NCI-H2227 (cell line): ENCODE measurements around the gene CBL.
A peak's percentile ranks its signal among the peaks of the same experiment; 100 is the strongest.
"Not testable (repeated sequence)": the region's sequence is repeated elsewhere in the genome, so short reads cannot be mapped to it uniquely, and the experiment has no call there.

Experiments used
- DNase-seq: peaks from one replicate; lab custom pipeline; 2025; ENCODE audit not compliant: unreplicated experiment; lab: John Stamatoyannopoulos, UW

CBL gene

DNA sequence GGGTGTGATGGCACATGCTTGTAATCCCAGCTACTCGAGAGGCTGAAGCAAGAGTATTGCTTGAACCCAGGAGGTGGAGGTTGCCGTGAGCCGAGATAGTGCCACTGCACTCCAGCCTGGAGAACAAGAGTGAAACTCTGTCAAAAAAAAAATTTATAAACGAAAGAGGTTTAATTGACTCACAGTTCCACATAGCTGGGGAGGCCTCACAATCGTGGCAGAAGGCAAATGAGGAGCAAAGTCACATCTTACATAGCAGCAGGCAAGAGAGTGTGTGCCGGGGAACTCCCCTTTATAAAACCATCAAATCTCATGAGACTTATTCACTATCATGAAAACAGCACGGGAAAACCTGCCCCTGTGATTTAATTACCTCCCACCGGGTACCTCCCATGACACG, 21.7 kb upstream of the CBL start:
- not testable (repeated sequence) for DNase-seq

DNA sequence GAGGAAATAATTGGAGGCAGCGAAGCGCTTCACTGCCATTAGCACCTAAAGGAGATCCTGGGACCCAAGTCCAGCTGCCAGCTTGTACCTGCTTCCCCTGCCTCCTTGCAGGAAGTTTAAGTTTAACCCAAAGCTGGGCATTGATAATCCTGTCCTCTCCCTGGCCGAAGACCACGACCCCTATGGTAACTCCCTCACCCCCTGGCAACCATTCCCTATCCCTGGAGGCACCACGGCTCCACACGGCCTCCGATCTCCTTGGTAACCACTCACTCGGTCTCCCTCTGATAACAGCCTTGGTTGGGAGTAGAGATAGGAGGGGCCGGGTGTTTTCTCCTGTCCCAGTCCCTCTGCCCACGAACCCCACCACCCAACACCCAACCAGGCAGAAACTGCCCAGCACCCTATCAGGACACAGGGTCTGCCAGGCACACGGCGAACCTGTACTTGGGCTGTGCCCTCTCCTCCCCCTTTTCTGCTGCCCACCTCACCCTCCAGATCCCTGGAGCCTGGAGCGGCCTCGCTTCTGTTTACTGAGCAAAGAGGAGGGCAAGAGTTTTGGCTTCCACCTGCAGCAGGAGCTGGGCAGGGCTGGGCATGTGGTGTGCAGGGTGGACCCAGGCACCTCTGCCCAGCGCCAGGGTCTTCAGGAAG, 20.0 kb upstream of the CBL start:
- DNase-seq, result no peak

DNA sequence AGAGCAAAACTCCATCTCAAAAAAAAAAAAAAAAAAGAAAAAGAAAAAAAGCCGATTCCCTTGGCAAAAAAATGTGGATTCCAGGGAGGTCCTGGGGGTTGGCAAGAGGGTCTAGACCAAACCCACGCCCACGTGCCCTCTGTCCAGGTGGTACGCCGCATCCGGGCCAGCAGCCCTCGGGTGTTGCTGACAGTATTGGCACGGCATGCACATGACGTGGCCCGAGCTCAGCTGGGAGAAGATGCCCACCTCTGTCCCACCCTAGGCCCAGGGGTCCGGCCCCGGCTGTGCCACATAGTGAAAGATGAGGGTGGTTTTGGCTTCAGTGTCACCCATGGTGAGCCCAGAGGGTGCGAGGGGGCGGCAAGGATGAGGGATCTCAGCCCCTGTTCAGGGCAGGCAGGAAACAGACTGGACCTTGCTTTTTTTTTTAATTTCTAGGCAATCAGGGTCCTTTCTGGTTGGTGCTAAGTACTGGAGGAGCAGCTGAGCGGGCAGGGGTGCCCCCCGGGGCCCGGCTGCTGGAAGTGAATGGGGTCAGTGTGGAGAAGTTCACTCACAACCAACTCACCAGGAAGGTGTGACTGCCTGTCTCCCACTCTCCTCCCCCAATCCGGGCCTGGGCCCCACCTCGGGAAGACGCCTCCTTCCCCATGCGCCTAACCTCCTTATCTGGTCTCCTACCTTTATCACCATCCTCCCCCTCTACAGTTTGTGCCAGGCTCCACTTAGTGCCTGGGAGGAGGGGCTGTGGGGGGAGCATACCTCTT, 18.8 kb upstream of the CBL start:
- DNase-seq, result no peak

DNA sequence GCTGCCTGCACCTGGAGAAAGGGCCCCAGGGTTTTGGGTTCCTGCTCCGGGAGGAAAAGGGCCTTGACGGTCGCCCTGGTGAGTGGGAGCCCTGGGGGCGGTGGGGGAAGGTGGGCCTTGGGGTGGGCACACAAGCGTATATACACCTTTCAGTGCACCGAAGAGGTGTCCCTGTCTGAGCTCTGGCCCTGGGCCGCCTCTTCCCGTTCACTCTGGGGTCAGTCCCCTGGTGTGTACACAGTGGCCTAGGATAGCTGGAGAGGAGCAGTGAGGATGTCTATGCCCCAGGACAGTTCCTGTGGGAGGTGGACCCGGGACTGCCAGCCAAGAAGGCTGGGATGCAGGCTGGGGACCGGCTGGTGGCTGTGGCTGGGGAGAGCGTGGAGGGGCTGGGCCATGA, 18.1 kb upstream of the CBL start:
- DNase-seq, result no peak

DNA sequence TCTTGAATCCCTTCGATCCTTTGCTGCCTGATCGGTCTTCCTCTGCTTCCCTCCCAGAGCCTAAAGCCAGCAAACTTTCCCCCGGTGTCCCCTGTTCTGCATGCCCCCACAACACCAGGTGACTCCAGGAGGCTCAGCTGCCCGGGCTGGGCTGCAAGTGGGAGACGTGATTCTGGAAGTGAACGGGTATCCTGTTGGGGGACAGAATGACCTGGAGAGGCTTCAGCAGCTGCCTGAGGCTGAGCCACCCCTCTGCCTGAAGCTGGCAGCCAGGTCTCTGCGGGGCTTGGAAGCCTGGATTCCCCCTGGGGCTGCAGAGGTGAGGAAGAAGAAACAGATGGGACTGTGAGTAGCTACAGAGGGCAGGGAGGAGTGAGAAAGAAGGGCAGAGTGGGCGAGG, 17.3 kb upstream of the CBL start:
- DNase-seq, result no peak

DNA sequence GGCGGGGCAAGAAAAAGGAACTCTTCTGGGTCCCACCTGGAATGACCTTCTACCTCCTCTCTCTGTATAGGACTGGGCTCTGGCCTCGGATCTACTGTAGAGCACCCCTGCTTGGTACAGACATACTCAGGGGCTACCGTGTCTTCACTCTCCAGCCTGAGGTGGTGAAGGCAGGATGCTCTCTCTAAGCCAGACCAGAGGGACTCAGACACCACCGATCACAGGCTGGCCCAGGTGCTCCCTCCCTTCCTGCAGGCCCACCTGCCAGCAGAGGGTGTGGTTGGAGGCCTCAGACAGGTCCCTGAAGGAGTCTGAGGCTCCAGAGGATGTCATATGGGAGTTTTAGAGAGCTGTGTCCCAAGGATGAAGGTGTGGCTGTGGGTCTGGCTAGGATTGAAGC, 16.7 kb upstream of the CBL start:
- no peak for DNase-seq

DNA sequence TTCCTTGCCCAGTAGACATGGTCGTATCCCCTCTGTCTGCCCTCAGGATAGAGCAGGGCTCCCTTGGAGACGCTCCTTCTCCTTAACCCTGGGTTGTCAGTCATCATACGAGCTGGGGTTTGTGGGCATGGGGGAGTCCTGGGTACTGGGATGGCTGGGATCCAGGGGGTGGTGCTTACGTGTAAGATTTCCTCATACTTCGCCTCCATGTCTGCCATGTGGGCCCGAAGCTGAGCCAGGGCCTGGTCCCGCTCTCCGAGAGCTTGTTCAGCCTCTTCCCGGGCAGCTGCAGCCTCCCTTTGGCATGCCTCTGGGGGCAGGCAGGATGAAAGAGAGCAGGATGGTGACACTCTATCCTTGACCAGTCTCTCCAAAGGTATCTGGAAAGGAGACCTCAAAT, 15.6 kb upstream of the CBL start:
- no peak for DNase-seq

DNA sequence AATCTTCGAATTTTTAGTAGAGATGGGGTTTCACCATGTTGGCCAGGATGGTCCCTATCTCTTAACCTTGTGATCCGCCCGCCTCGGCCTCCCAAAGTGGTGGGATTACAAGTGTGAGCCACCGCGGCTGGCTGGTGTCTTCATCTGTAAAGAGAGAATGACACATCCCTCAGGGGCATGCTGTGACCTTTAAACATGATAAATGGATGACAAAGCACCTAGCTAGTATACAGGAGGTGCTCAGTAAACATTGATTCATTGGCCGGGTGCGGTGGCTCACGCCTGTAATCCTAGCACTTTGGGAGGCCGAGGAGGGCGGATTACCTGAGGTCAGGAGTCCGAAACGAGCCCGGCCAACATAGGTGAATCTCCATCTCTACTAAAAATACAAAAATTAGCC, 14.9 kb upstream of the CBL start:
- not testable (repeated sequence) for DNase-seq

DNA sequence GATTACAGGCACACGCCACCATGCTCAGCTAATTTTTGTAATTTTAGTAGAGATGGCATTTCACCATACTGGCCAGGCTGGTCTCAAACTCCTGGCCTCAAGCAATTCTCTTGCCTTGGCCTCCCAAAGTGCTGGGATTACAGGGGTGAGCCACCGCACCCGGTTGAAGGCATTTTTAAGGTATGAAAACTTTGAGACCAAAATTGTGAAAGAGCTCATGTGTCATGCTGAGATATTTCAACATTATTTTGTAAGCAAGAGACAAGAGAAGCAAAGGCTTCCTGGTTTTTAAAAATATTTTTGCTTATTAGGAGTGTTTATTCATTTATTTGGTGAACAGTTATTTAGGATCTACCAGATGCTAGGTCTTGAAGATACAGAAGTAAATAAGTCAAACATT, 14.0 kb upstream of the CBL start:
- DNase-seq, result no peak

DNA sequence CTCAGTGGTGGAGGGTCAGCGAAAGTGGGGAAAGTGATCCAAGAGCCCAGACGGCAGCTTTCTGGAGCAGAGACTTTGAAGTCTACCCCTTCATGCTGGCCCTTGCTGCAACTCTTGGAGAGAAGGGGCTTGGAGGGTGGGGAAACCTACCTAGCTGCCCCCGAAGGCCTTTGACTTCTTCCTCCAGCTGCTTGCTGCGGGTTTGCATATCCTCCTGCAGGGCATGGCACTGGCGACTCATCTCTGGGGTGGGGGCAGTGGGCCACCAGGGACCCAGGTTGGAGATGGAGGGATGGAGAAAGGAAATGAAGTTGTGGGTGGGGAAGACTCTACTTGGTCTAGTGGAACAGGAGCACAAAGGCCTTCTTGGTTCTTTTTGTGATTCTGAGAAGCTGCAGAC, 13.1 kb upstream of the CBL start:
- DNase-seq, result no peak

DNA sequence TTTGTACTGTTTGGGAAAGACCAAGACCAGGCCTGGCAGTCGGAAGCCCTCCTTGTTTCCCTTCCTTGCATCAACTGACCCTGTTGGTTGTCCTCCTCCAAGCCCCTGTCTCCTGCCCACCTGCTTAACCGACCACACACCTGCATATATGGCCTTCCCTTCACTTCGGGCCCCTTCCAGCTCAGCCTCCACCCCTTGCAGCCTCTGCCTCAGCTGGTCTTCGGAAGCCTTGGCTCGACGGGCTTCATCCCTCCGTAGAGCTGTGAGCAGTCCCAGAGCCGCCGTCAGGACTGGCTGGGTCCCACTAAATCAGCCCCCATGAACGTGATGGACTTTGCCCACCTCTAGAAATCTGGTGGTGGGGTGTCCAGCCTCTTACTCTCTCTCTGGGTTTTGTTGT, 12.5 kb upstream of the CBL start:
- DNase-seq, result no peak

DNA sequence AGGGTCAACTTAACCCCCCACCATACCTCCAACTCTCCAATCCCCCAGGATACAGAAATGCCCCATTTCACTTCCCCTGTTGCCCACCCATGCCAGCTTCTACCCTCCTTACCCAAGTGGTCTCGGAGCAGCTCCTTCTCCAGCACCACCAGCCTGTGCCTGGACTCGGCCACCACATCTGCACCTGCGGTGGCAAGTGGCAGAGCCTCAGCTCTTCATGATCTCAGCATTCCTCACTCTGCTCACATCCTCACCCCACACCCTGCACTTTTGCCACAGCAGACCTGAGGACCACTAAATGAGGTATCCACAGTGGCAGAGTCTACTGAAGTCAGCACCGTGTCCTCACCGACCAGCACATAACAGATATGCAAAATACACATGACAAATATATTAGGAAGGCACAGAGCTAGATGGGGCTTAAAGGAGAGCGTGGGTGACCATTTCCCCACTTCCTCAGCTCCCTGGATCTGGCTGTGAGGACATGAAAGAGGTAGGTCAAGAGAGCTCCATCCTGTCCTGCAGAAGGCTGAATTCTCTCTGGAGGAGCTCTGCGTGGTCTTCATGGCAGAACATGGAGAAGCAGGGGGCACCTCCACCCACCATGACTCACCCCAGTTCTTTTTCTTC, 11.2 kb upstream of the CBL start:
- DNase-seq, result no peak

DNA sequence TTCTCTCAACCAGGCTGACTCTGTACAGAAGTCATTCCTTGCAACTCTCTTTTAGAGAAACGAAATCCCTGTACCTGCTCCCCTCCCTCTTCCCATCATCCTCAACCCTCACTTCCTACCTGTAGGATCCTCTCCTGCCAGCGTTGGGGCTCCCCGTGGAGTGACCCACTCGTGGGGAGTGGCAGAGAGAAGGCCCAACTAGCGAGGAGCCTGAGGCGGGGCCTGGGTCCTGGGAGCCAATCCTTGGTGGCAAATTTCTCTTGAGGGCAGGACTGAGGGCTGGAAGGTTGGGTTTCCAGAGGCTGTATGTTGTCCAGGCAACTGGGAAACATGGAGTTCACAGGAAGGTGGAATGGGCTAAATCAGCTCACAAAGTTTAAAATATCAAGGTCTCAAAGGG, 10.5 kb upstream of the CBL start:
- peak; percentile 69 for DNase-seq

DNA sequence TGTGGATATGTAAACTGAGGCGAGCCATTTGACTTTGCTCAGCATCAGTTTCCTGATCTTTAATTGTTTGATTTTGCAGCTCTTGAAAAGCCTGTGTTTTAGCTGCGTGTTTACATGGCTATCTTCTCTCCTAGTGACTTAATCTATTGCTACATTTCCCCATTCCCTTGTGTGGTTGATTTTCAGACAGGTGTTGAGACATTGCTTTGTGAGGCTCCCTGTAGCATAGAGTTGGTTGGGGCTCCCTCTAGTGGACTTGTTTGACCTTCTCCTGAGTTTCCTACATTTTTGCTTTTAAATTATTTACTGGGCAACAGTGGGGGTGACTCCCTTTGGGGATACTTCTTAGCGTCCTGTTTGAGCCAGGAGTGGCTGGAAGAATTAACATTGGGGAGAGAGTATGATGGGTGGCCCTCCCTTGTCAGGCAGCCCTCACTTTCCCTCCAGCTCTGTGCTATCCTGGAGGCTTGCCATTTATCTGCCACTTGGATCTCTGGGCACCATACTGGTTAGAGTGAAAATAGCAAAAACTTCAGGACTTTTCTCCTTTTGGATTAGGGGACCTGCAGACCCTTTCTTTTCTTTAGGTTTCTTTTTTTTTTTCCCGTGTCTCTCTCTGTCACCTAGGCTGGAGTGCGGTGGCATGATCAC, 9.2 kb upstream of the CBL start:
- peak; percentile 76 for DNase-seq

DNA sequence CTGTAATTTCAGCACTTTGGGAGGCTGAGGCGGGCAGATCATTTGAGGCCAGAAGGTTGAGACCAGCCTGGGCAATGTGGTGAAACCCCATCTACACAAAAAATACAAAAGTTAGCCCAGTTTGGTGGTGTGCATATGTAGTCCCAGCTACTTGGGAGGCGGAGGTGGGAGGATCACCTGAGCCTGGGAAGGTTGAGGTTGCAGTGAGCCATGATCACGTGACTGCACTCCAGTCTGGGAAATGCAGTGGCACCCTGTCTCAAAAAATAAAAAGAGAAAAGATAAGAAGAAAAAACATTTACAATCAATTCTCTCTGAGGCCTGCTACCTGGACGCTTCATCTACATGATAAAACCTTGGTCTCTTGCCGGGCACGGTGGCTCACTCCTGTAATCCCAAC, 7.2 kb upstream of the CBL start:
- DNase-seq, result no peak

DNA sequence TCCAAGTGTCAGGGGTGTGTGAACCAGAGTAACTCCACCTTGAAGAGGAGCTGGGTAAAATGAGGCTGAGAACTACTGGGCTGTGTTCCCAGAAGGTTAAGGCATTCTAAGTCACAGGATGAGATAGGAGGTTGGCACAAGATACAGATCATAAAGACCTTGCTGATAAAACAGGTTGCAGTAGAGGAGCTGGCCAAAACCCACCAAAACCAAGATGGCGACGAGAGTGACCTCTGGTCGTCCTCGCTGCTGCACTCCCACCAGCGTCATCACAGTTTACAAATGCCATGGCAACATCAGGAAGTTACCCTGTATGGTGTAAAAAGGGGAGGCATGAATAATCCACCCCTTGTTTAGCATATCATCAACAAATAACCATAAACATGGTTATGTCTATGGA, 4.9 kb upstream of the CBL start:
- not testable (repeated sequence) for DNase-seq

DNA sequence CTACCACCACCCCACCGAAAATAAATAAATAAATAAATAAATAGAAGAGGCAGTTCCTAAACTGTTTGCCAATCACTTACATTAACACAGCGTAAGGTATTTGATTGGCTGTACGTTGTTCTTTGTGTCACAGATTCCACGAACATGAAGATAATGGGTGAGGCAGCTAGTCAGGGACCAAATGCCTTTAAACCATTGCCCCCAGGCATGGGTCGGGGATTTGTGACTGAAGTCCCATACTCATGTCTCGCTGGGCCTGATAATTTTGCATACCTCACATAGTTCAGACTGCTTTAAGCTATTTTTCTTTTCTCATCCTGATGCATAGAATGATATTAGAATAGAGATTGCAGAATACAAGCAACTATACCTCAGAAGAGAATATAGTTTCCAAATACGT, 3.6 kb upstream of the CBL start:
- no peak for DNase-seq

DNA sequence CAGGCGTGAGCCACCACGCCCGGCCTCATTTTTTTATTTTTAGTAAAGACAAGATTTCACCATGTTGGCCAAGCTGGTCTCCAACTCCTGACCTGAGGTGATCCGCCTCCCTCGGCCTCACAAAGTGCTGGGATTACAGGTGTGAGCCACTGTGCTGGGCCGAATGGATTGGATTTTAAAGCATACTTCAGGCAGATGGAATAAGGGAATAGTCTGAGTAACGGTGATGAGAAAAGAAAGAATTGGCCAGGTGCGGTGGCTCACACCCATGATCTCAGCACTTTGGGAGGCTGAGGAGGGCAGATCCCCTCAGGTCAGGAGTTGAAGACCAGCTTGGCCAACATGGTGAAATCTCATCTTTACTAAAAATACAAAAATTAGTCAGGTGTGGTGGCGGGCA, 2.1 kb upstream of the CBL start:
- no peak for DNase-seq

DNA sequence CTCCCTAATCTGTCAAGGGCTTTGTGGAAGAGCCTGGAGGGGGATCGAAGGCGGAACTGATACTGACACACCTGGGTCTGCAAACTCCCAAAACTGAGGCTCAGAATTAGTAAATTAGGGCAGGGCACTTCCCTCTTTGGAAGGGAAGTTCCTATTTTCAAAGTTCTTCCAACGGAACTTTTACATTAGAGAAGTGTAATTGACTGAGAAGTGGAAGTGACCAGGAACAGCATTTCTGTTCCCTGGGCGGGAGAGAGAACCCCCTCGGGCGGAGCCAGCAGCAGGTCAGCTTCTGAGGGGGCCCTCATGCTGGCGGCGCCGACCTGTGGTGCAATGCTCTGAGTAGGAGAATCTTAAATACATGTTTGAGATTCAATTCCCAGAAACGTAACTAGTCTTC, 1.1 kb upstream of the CBL start:
- no peak for DNase-seq

DNA sequence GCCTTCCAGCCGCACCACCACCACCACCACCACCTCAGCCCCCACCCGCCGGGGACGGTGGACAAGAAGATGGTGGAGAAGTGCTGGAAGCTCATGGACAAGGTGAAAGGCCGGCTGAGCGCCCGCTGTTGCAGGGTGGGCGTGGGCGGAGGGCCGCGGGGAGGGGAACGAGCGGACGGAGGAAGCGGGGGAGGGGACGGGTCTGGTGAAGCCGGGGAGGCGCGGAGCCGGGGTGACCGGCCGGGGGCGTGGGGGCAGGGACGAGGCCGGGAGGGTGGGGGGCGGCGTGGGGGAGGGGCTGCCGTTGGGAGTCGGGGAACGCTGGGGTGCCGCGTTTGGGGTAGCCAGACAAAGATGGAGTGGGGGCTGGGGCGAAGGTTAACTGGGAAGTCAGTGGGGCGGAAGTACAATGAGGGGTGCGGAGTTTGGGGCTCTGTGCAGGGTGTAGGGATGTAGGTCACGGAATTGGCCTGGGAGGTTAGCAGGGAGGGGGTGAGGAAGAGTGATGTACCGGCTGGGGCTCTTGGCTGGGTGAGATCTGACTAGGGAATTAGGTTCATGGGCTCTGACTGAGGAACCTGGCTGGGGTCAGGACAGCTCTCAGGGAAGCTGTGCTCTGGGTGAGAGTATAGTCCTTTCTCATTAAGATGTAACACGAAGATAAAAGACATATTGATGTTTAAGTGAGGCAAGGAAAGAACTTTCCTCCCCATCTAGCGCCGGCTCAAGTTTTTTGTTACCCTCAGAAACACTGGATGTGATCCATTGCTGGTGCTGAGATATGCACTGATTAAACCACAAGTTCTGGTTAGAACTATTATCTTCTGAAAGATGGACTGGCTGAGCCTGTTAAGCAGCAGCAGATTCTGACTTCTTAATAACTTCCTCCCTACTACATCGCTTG, 624 bp downstream of the CBL start:
- peak; percentile 37 for DNase-seq

DNA sequence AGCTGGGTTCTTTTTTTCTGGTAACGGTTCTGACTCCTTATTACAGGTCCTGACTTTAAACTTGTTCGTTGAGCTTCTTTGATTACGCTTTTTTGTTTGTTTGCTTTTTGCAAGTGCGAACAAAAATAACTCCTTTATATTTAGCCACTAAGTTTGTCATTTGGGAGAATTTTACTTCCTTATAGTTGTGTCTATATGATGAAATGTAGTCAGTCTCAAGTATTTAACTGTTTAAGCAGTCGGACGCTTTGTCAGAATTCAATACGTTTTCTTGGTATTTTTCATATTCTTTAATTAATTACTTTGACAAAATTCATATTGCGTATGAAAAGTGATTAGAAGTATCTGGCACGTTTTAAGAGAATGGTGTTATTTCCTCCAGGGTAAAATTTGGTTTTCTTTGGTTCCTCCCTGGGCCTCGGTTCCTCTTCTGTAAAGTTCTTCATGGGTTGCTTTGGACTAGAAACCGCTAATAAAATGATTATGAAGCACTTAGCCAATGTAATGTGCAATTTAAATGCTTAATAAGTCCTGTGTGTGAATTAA, 1.3 kb downstream of the CBL start:
- no peak for DNase-seq
